ENCODE data around the gene GPC4.

GPC4 gene

DNA sequence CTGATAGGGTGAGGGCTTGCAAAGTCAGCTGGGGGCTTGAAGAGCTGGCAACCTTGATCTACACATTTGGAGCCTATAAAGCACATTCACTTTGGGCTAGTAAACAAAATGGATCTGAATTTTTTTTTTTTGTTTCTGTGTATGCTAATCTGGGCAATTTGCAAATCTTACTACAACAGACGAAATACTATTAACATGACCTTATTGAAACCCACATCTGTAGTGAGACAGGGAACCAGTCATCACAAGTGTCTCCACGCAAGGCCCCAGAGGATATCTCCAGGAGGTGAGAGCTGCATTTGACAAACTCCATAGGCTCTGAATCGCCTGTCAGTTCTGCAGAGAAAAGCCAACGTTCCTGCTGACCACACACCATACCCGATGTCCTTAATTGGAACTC, 164.1 kb downstream of the GPC4 start:
- TF ChIP-seq ZNF791 (tag by site-specific recombination; IDR thresholded peaks at IDR 0.05): no peak
- TF ChIP-seq KLF9 (tag by site-specific recombination; IDR thresholded peaks at IDR 0.05; ENCODE audit: low read depth): no peak
- no peak for TF ChIP-seq ZNF792 (tag by site-specific recombination; IDR thresholded peaks at IDR 0.05)
- TF ChIP-seq FEZF1 (tag by site-specific recombination; IDR thresholded peaks at IDR 0.05): no peak
- TF ChIP-seq ZNF560 (tag by site-specific recombination; IDR thresholded peaks at IDR 0.05; ENCODE audit: borderline replicate concordance): no peak
- TF ChIP-seq, protein P1, sequence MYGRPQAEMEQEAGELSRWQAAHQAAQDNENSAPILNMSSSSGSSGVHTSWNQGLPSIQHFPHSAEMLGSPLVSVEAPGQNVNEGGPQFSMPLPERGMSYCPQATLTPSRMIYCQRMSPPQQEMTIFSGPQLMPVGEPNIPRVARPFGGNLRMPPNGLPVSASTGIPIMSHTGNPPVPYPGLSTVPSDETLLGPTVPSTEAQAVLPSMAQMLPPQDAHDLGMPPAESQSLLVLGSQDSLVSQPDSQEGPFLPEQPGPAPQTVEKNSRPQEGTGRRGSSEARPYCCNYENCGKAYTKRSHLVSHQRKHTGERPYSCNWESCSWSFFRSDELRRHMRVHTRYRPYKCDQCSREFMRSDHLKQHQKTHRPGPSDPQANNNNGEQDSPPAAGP (tag by site-specific recombination; IDR thresholded peaks at IDR 0.05): no peak
- no peak for TF ChIP-seq ZNF423 (tag by site-specific recombination; IDR thresholded peaks at IDR 0.05)
- TF ChIP-seq ZNF302 (tag by site-specific recombination; IDR thresholded peaks at IDR 0.05; ENCODE audit: low read depth): no peak
- no peak for TF ChIP-seq KLF10 (tag by site-specific recombination; IDR thresholded peaks at IDR 0.05)
- no peak for TF ChIP-seq SP7 (tag by site-specific recombination; IDR thresholded peaks at IDR 0.05)
- TF ChIP-seq KLF1 (tag by site-specific recombination; IDR thresholded peaks at IDR 0.05): no peak
- TF ChIP-seq ZNF169 (tag by site-specific recombination; IDR thresholded peaks at IDR 0.05): no peak
- TF ChIP-seq ZNF571 (tag by site-specific recombination; IDR thresholded peaks at IDR 0.05): no peak
- TF ChIP-seq KLF7 (tag by site-specific recombination; IDR thresholded peaks at IDR 0.05; ENCODE audit: borderline replicate concordance): no peak
- TF ChIP-seq, protein P2, sequence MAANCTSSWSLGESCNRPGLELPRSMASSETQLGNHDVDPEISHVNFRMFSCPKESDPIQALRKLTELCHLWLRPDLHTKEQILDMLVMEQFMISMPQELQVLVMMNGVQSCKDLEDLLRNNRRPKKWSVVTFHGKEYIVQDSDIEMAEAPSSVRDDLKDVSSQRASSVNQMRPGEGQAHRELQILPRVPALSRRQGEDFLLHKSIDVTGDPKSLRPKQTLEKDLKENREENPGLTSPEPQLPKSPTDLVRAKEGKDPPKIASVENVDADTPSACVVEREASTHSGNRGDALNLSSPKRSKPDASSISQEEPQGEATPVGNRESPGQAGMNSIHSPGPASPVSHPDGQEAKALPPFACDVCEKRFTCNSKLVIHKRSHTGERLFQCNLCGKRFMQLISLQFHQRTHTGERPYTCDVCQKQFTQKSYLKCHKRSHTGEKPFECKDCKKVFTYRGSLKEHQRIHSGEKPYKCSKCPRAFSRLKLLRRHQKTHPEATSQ (tag by site-specific recombination; IDR thresholded peaks at IDR 0.05): no peak
- ChIA-PET CTCF (interaction anchor here (0.5 to 0.6 kb wide), 2 partner anchors 83 to 756 kb away, joined by 3 read pairs; no protein-coding TSS in a partner anchor), POLR2A (interaction anchor here (0.7 kb wide), 1 partner anchor 165 kb away, joined by 4 read pairs; no protein-coding TSS in a partner anchor)
- Histone ChIP-seq H3K4me3 (ENCODE audit: low read depth, low read length) (no peak overlapping the region), H3K36me3 (ENCODE audit: control insufficient read depth in 2 of 2, insufficient read depth in 1 of 2, low read length in 2 of 2) (no peaks in the 10 kb centered on the region), H3K4me1 (ENCODE audit: control insufficient read depth, insufficient read depth, low read length) (no peaks in the 10 kb centered on the region), H3K9me3 (ENCODE audit: control insufficient read depth, insufficient read depth, low read depth, low read length) (no peaks in the 10 kb centered on the region; the same call in 1 of the 2 replicates), H3K27ac (ENCODE audit: extremely low read depth, low read depth, low read length) (no peak overlapping the region)

- ChIA-PET CTCF (interaction anchor here (0.5 to 1.0 kb wide), 3 partner anchors 73 to 755 kb away, joined by 3 to 4 read pairs (median 4); no protein-coding TSS in a partner anchor), POLR2A (no interaction called here)
- Histone ChIP-seq H3K4me3 (ENCODE audit: low read depth, low read length) (no peak overlapping the region), H3K4me1 (ENCODE audit: control insufficient read depth, insufficient read depth, low read length) (no peaks in the 10 kb centered on the region), H3K9me3 (ENCODE audit: control insufficient read depth, insufficient read depth, low read depth, low read length) (no peaks in the 10 kb centered on the region; the same call in 1 of the 2 replicates), H3K27ac (ENCODE audit: extremely low read depth, low read depth, low read length) (no peak overlapping the region), H3K36me3 (ENCODE audit: control insufficient read depth in 2 of 2, insufficient read depth in 1 of 2, low read length in 2 of 2) (no peaks in the 10 kb centered on the region)
- no peak for TF ChIP-seq SCRT1 (tag by site-specific recombination; IDR thresholded peaks at IDR 0.05; ENCODE audit: borderline replicate concordance)
- no peak for TF ChIP-seq ZNF426 (tag by site-specific recombination; IDR thresholded peaks at IDR 0.05)
- no peak for TF ChIP-seq ZNF555 (tag by site-specific recombination; conservative IDR thresholded peaks at IDR 0.05)
- TF ChIP-seq, protein P3, sequence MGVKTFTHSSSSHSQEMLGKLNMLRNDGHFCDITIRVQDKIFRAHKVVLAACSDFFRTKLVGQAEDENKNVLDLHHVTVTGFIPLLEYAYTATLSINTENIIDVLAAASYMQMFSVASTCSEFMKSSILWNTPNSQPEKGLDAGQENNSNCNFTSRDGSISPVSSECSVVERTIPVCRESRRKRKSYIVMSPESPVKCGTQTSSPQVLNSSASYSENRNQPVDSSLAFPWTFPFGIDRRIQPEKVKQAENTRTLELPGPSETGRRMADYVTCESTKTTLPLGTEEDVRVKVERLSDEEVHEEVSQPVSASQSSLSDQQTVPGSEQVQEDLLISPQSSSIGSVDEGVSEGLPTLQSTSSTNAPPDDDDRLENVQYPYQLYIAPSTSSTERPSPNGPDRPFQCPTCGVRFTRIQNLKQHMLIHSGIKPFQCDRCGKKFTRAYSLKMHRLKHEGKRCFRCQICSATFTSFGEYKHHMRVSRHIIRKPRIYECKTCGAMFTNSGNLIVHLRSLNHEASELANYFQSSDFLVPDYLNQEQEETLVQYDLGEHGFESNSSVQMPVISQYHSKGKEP (tag by site-specific recombination; IDR thresholded peaks at IDR 0.05): no peak
- no peak for TF ChIP-seq GFI1B (tag by site-specific recombination; IDR thresholded peaks at IDR 0.05)
- TF ChIP-seq PRDM4 (tag by site-specific recombination; IDR thresholded peaks at IDR 0.05): no peak
- TF ChIP-seq, protein P4, sequence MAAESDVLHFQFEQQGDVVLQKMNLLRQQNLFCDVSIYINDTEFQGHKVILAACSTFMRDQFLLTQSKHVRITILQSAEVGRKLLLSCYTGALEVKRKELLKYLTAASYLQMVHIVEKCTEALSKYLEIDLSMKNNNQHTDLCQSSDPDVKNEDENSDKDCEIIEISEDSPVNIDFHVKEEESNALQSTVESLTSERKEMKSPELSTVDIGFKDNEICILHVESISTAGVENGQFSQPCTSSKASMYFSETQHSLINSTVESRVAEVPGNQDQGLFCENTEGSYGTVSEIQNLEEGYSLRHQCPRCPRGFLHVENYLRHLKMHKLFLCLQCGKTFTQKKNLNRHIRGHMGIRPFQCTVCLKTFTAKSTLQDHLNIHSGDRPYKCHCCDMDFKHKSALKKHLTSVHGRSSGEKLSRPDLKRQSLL (tag by site-specific recombination; IDR thresholded peaks at IDR 0.05): no peak
- TF ChIP-seq ZNF280D (tag by site-specific recombination; IDR thresholded peaks at IDR 0.05): no peak
Measured at GRCh38 chrX:133250184-133251100, 164.8 kb downstream of the GPC4 start.

All from HEK293 (cell line).